Pancreas (tissue), 10 donors: ENCODE results near the gene SPRN. TPM values are rescaled to one million over a fixed set of nuclear protein-coding genes. Genes with fewer than 3 reads are reported as not detected.
A peak's percentile ranks its signal among the peaks of the same experiment; 100 is the strongest.

ENCODE experiments used
- ATAC-seq, 4 donors: fragments of 200-7000 bp; cut with Tn5 transposase; one replicate each; pipeline versions ENCODE4 v1.8.0 to v1.9.1; 2020; ENCODE audit warnings: mild to moderate bottlenecking in 4 of 4, moderate library complexity in 4 of 4
- DNase-seq, 6 donors: peaks; one replicate each; pipeline ENCODE4 v3.0.0-alpha.2; 2020
- FAIRE-seq: peaks from 2 replicates; lab custom pipeline; 2012; peaks lifted over from hg19 to GRCh38; lab: Jason Lieb, UNC
- H3K27ac ChIP-seq, 4 donors: fragments of 200-600 bp; sonication (generic); 1 replicate in 3 of 4; 2 replicates in 1 of 4; pipeline versions ENCODE4 v1.5.0 to v1.8.0; 2020
- H3K27me3 ChIP-seq, 4 donors: fragments of 200-600 bp; one replicate each; pipeline ENCODE4 v1.8.0; 2021
- H3K36me3 ChIP-seq, 3 donors: fragments of 200-600 bp; sonication (generic) in 1 of 3; one replicate each; pipeline versions ENCODE4 v1.5.0 to v1.8.0; 2020 to 2021
- H3K4me1 ChIP-seq, 3 donors: fragments of 200-600 bp; one replicate each; pipeline ENCODE4 v1.8.0; 2021
- H3K4me3 ChIP-seq, 4 donors: fragments of 200-600 bp; sonication (generic) in 2 of 4; one replicate each; pipeline versions ENCODE4 v1.5.0 to v1.8.0; 2020 to 2021
- H3K9me3 ChIP-seq, 4 donors: fragments of 200-600 bp; one replicate each; pipeline ENCODE4 v1.8.0; 2021
- WGBS, 2 donors: extraction: QIAGEN DNeasy Blood & Tissue Kit; methylation state at CpG; one replicate each; pipeline ENCODE4 v1.1.7; 2013; 5-methylcytosine and 5-hydroxymethylcytosine counted together
- intact Hi-C, 3 donors: fragments of 100-400 bp; cut with DNase I; formaldehyde crosslinking; loops; one replicate each; pipeline versions ENCODE4 v1.11.1 to v1.14.2; 2022
- microRNA-seq, 2 donors: library from miRNA; unstranded; fragments of <30 nt; microRNA quantifications; one replicate each; pipeline versions ENCODE4 to v1.1.0, GENCODE V29; 2019 to 2020
- polyA plus RNA-seq, 2 donors: library from polyadenylated mRNA; stranded (reverse); fragments of 200-250 nt; gene quantifications; one replicate each; pipeline ENCODE4 v1.2.3, GENCODE V29; 2013
- total RNA-seq, 6 donors: library from RNA; stranded (reverse); fragmentation: NEBNext Ultra II Directional in 4 of 6; extraction: Animal tissue kit (Norgen Biotek cat#: 25700) in 4 of 6; gene quantifications; one replicate each; pipeline versions ENCODE4 v1.2.1 to v1.2.4, GENCODE V29; 2021 to 2023
- TF ChIP-seq, protein P1 (sequence below), 4 donors: fragments of 200-600 bp; sonication (generic) in 3 of 4; IDR thresholded peaks; one replicate each; pipeline versions ENCODE4 v1.5.0 to v1.8.0; 2021; ENCODE audit warnings: antibody characterized with exemption in 4 of 4
- donor health status: healthy with polysubstance abuse.
- donor health status: DM: no; HTN: no; CAD: no; lungs with moderate emphysema.
- donor health status: DM: no; HTN: no; CAD: no.
- donor health status: control.
- donor health status: control.
- donor health status: Bipolar disorder and iron deficiency.
- donor health status: DM: yes; HTN: yes; CAD: no.
- donor health status: DM: no; HTN: no; CAD: no.
- donor health status: DM: no; HTN: no; CAD: no.
- donor health status: DM: yes; HTN: yes; CAD: no.

Gene SPRN
- total and polyA plus RNA-seq, 8 donors = 0.03 to 0.87 (median 0.09) TPM; not detected in 3

DNA sequence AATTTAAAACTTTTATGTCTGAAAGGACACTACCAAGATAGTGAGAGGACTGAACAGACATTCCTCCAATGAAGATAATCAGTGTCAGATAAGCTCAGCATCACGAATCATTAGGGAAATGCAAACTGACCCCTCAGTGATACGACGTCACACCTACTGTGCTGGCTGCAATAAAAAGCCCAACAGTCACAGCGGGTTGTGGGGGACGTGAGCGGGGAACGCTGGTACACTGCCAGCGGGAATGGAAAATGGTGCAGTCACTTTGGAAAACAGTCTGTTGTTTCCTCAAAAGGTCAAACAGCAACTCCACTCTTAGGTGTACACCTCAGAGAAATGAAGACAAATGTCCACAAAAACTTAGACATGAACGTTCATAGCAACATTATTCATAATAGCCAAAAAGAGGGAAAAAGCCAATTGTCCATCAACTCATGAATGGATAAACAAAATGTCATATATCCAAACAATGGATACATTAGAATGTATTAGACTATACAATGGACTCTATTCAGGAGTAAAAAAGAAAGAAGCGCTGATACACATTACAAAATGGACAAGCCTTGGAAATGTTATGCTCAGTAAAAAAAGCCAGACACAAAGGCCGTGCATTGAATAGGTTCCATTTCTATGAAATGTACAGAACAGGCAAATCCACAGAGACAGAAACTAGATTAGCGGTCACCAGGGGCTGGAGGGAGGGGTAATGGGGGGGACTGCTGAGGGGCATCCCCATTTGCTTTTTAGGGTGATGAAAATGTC is 48.9 kb downstream of the SPRN start:
- H3K9me3 ChIP-seq = no peaks in the 10 kb centered on the region
- FAIRE-seq (no peak), DNase-seq (no peak), ATAC-seq (no peak)
- TF ChIP-seq, protein P1, sequence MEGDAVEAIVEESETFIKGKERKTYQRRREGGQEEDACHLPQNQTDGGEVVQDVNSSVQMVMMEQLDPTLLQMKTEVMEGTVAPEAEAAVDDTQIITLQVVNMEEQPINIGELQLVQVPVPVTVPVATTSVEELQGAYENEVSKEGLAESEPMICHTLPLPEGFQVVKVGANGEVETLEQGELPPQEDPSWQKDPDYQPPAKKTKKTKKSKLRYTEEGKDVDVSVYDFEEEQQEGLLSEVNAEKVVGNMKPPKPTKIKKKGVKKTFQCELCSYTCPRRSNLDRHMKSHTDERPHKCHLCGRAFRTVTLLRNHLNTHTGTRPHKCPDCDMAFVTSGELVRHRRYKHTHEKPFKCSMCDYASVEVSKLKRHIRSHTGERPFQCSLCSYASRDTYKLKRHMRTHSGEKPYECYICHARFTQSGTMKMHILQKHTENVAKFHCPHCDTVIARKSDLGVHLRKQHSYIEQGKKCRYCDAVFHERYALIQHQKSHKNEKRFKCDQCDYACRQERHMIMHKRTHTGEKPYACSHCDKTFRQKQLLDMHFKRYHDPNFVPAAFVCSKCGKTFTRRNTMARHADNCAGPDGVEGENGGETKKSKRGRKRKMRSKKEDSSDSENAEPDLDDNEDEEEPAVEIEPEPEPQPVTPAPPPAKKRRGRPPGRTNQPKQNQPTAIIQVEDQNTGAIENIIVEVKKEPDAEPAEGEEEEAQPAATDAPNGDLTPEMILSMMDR (IDR thresholded peaks at IDR 0.05) = no peak
- H3K27ac ChIP-seq = no peak overlapping the region
- 76 to 82% methylated on average over 12 of the region's 12 CpGs for WGBS, 2 donors
- intact Hi-C loops = no loop called here
- H3K36me3 ChIP-seq = peaks cover 0 to 1% (median 0%) of the 10 kb centered on the region in 3 donors
- H3K4me3 ChIP-seq = no peak overlapping the region
- peaks cover 0 to 10% (median 0%) of the 10 kb centered on the region in 3 donors for H3K4me1 ChIP-seq
- no peaks in the 10 kb centered on the region for H3K27me3 ChIP-seq

- Histone ChIP-seq H3K4me3 (peak within 1 kb of the TSS; percentile 36 to 72 (median 58)), H3K36me3 (peaks cover 0 to 22% (median 9%) of the 10 kb centered on the region in 3 donors), H3K9me3 (no peaks in the 10 kb centered on the region), H3K4me1 (peaks cover 0 to 10% (median 0%) of the 10 kb centered on the region in 3 donors), H3K27ac (peak within 1 kb of the TSS; percentile 61 to 87 (median 72)), H3K27me3 (no peaks in the 10 kb centered on the region)
- ATAC-seq (peak; percentile 97 to 99 (median 98)), DNase-seq (peak; percentile 94 to 99 (median 97)), FAIRE-seq (peak; percentile 43)
- intact Hi-C loops = no loop called here
- TF ChIP-seq, protein P1 (IDR thresholded peaks at IDR 0.05) = no peak
- WGBS, 2 donors = 0 to 1% methylated on average over 51 to 89 of the region's 89 CpGs
These were observed 51.0 kb downstream of the SPRN start, which contains the start of gene ECHS1 for GRCh38 chr10:133373174-133374090. Gene ECHS1, minus strand, starts transcription at chr10:133373354. Its CDS starts 21 bp downstream, at chr10:133373333.

GRCh38 chr10:133372507-133372906 is 51.9 kb downstream of the SPRN start:
- FAIRE-seq (no peak), ATAC-seq (peak in 3 of 4 donors; percentile 10 to 11 (median 11)), DNase-seq (peak in 5 of 6 donors; percentile 21 to 87 (median 68))
- WGBS, 2 donors = 10 to 12% methylated on average over 18 to 20 of the region's 20 CpGs
- TF ChIP-seq, protein P1 (IDR thresholded peaks at IDR 0.05) = no peak
- Histone ChIP-seq H3K27me3 (no peaks in the 10 kb centered on the region), H3K4me3 (peak overlapping the region in 3 of 4 donors; percentile 36 to 72 (median 69)), H3K9me3 (no peaks in the 10 kb centered on the region), H3K36me3 (peaks cover 0 to 27% (median 9%) of the 10 kb centered on the region in 3 donors), H3K27ac (no peak overlapping the region), H3K4me1 (peaks cover 0 to 7% (median 0%) of the 10 kb centered on the region in 3 donors)
- intact Hi-C loops = no loop called here

Small RNA genes lying within 50 kb of the gene (microRNA-seq; reads per million reads assigned to microRNA genes)
- 0.39 to 2.1 reads per million in 2 donors for gene MIR3944

Other genes starting within 250 kb of the SPRN start
- gene UTF1, start 194.4 kb downstream of the SPRN start, total RNA-seq = not detected
- gene UTF1, start 194.4 kb downstream of the SPRN start, polyA plus RNA-seq = not detected
- gene VENTX, start 186.8 kb downstream of the SPRN start, total RNA-seq = under 1 TPM; 0.09 to 0.62 (median 0.34) TPM
- 1 to 10 TPM in 1 of 2 donors, under 1 TPM in 1; 0.66 to 1.3 TPM for gene VENTX, start 186.8 kb downstream of the SPRN start, polyA plus RNA-seq
- 1 to 10 TPM; 2.0 to 9.8 (median 5.0) TPM for gene ADAM8, start 147.8 kb downstream of the SPRN start, total RNA-seq
- 1 to 10 TPM; 7.2 to 8.5 TPM for gene ADAM8, start 147.8 kb downstream of the SPRN start, polyA plus RNA-seq
- 10 to 100 TPM; 23.5 to 33.3 (median 28.9) TPM for gene TUBGCP2, start 115.8 kb downstream of the SPRN start, total RNA-seq
- gene TUBGCP2, start 115.8 kb downstream of the SPRN start, polyA plus RNA-seq = 100 to 1,000 TPM in 1 of 2 donors, 10 to 100 TPM in 1; 97.5 to 161 TPM
- 10 to 100 TPM; 13.3 to 18.7 (median 16.3) TPM for gene ZNF511, start 115.7 kb downstream of the SPRN start, total RNA-seq
- 10 to 100 TPM; 28.1 to 40.3 TPM for gene ZNF511, start 115.7 kb downstream of the SPRN start, polyA plus RNA-seq
- gene CALY, start 87.7 kb downstream of the SPRN start, total RNA-seq = 1 to 10 TPM in 4 of 6 donors, under 1 TPM in 2; 0.75 to 7.0 (median 2.3) TPM
- gene CALY, start 87.7 kb downstream of the SPRN start, polyA plus RNA-seq = 10 to 100 TPM in 1 of 2 donors, 1 to 10 TPM in 1; 3.7 to 17.8 TPM
- gene PRAP1, start 77.3 kb downstream of the SPRN start, total RNA-seq = not detected
- gene PRAP1, start 77.3 kb downstream of the SPRN start, polyA plus RNA-seq = not detected
- 10 to 100 TPM in 2 of 6 donors, 1 to 10 TPM in 4; 6.3 to 19.2 (median 6.7) TPM for gene FUOM, start 66.6 kb downstream of the SPRN start, total RNA-seq
- gene FUOM, start 66.6 kb downstream of the SPRN start, polyA plus RNA-seq = 10 to 100 TPM; 18.0 to 18.6 TPM
- 10 to 100 TPM; 32.4 to 47.2 (median 36.1) TPM for gene ECHS1, start 51.3 kb downstream of the SPRN start, total RNA-seq
- 10 to 100 TPM; 43.0 to 69.2 TPM for gene ECHS1, start 51.3 kb downstream of the SPRN start, polyA plus RNA-seq
- 1 to 10 TPM; 2.8 to 4.9 (median 3.4) TPM for gene PAOX, start 45.4 kb downstream of the SPRN start, total RNA-seq
- 1 to 10 TPM; 6.4 to 9.9 TPM for gene PAOX, start 45.4 kb downstream of the SPRN start, polyA plus RNA-seq
- 10 to 100 TPM; 17.2 to 28.9 (median 21.3) TPM for gene MTG1, start 30.5 kb downstream of the SPRN start, total RNA-seq
- 10 to 100 TPM; 62.2 to 62.9 TPM for gene MTG1, start 30.5 kb downstream of the SPRN start, polyA plus RNA-seq
- 1 to 10 TPM in 5 of 6 donors, under 1 TPM in 1; 0.95 to 3.9 (median 2.6) TPM for gene SCART1, start 29.3 kb upstream of the SPRN start, total RNA-seq
- gene SCART1, start 29.3 kb upstream of the SPRN start, polyA plus RNA-seq = 1 to 10 TPM; 1.2 to 3.9 TPM
- 10 to 100 TPM in 1 of 6 donors, 1 to 10 TPM in 5; 4.6 to 10.1 (median 7.0) TPM for gene CYP2E1, start 102.7 kb upstream of the SPRN start, total RNA-seq
- gene CYP2E1, start 102.7 kb upstream of the SPRN start, polyA plus RNA-seq = 1 to 10 TPM; 7.5 to 9.9 TPM
- 1 to 10 TPM in 2 of 6 donors, under 1 TPM in 4; 0.69 to 1.7 (median 0.98) TPM for gene SYCE1, start 141.0 kb upstream of the SPRN start, total RNA-seq
- 1 to 10 TPM; 5.3 to 8.3 TPM for gene SYCE1, start 141.0 kb upstream of the SPRN start, polyA plus RNA-seq
- gene FRG2B, start 202.2 kb upstream of the SPRN start, total RNA-seq = not detected
- not detected for gene FRG2B, start 202.2 kb upstream of the SPRN start, polyA plus RNA-seq